DND-41 (cell line): ENCODE data around the gene DCANP1.

Experiments
- CTCF ChIP-seq: IDR thresholded peaks from 2 replicates; pipeline ENCODE4 v1.5.1; 2012; ENCODE audit warnings: borderline replicate concordance, low read length, moderate library complexity, mild to moderate bottlenecking; ENCODE audit not compliant: poor library complexity, severe bottlenecking; ENCODE audit errors: extremely low read depth
- EZH2 ChIP-seq: IDR thresholded peaks from 3 replicates; pipeline ENCODE4 v1.6.1; 2012; ENCODE audit warnings: borderline replicate concordance, low read depth, mild to moderate bottlenecking, moderate library complexity, low read length, inconsistent platforms; ENCODE audit not compliant: severe bottlenecking

GRCh38 chr5:135437422-135437795, 9.7 kb downstream of the DCANP1 start:
- TF ChIP-seq CTCF (no peak), EZH2 (no peak)
